ENCODE results near the gene PGAP1. TPM values are rescaled to one million over a fixed set of nuclear protein-coding genes. Genes with fewer than 3 reads are reported as not detected.

Gene PGAP1
- total RNA-seq, 1 donor from 2014 or later, result 12.0 TPM

DNA sequence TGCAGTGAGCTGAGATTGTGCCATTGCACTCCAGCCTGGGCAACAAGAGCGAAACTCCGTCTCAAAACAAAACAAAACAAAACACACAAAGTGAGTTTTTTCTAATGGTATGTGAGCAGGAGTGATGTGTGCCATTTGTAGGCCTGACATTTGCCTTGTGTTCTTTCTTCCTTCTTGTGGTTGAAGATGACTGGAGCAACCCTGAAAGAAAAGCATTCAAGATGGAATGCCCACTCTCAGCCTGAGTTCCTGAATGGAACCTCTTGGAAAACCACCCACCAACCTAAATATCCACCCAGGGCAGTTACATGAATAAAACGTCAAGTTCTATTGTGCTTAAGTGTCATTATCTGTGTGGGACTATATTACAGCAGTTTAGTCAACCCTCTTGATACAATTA lies 26.5 kb downstream of the PGAP1 start:
- TF ChIP-seq, protein P1, sequence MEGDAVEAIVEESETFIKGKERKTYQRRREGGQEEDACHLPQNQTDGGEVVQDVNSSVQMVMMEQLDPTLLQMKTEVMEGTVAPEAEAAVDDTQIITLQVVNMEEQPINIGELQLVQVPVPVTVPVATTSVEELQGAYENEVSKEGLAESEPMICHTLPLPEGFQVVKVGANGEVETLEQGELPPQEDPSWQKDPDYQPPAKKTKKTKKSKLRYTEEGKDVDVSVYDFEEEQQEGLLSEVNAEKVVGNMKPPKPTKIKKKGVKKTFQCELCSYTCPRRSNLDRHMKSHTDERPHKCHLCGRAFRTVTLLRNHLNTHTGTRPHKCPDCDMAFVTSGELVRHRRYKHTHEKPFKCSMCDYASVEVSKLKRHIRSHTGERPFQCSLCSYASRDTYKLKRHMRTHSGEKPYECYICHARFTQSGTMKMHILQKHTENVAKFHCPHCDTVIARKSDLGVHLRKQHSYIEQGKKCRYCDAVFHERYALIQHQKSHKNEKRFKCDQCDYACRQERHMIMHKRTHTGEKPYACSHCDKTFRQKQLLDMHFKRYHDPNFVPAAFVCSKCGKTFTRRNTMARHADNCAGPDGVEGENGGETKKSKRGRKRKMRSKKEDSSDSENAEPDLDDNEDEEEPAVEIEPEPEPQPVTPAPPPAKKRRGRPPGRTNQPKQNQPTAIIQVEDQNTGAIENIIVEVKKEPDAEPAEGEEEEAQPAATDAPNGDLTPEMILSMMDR (IDR thresholded peaks at IDR 0.05), result no peak
- Histone ChIP-seq H3K36me3 (peaks cover 17% of the 10 kb centered on the region), H3K27me3 (ENCODE audit: low read depth) (no peaks in the 10 kb centered on the region), H3K27ac (no peak overlapping the region), H3K4me3 (no peak overlapping the region), H3K4me1 (no peaks in the 10 kb centered on the region), H3K9me3 (no peaks in the 10 kb centered on the region)
- intact Hi-C loops (cut with DNase I), result no loop called here
- no peak for ATAC-seq
- no peak for DNase-seq

DNA sequence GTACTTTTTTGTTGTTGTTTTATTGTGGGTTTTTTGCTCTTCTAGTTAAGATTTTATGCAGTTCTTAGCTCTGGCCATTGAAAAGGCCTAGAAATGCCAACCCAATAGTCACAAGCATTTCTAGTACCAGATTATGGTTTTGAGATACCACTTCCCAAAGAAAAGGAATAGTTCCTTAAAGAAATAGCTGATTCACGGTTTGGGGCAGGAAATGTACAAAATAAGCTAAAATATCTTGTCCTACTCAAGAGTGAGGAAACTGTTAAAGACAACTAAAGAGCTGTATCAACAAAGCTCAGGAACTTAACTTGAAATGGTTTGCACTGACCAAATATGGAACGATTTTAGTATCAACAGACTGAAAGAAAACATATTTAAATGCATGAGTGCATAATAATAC lies 35.4 kb downstream of the PGAP1 start:
- DNase-seq, result no peak
- TF ChIP-seq, protein P1 (IDR thresholded peaks at IDR 0.05), result no peak
- ATAC-seq, result no peak

DNA sequence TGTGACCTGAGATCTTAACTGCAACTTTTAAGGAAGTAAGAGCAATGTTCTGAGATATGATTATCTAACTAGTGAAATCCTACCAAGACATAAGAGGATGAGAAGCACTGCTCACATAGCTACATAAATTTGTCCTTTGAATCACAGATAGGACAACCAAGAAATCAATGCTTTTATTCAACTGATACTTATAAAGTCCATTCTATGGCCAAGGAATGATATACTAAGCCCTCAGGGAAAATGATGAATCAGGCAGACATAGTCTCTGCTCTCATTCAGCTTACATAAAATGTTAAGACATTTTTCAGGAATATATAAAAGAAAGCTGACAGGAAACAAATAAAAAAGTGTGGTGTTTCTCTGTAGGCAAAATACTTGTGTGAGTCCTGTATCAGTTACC lies 39.1 kb downstream of the PGAP1 start:
- DNase-seq (no peak), ATAC-seq (no peak)
- no peaks in the 10 kb centered on the region for H3K9me3 ChIP-seq
- H3K36me3 ChIP-seq, result peaks cover 8% of the 10 kb centered on the region
- H3K27ac ChIP-seq, result no peak overlapping the region
- TF ChIP-seq, protein P1 (IDR thresholded peaks at IDR 0.05), result no peak
- no peaks in the 10 kb centered on the region for H3K4me1 ChIP-seq
- H3K27me3 ChIP-seq (ENCODE audit: low read depth), result no peaks in the 10 kb centered on the region
- H3K4me3 ChIP-seq, result no peak overlapping the region
- intact Hi-C loops (cut with DNase I), result no loop called here

More for the DNA sequence above, 35.4 kb downstream of the PGAP1 start:
- no peak overlapping the region for H3K4me3 ChIP-seq
- H3K27me3 ChIP-seq (ENCODE audit: low read depth), result no peaks in the 10 kb centered on the region
- H3K4me1 ChIP-seq, result no peaks in the 10 kb centered on the region
- H3K27ac ChIP-seq, result no peak overlapping the region
- intact Hi-C loops (cut with DNase I), result no loop called here
- peaks cover 8% of the 10 kb centered on the region for H3K36me3 ChIP-seq
- H3K9me3 ChIP-seq, result no peaks in the 10 kb centered on the region

DNA sequence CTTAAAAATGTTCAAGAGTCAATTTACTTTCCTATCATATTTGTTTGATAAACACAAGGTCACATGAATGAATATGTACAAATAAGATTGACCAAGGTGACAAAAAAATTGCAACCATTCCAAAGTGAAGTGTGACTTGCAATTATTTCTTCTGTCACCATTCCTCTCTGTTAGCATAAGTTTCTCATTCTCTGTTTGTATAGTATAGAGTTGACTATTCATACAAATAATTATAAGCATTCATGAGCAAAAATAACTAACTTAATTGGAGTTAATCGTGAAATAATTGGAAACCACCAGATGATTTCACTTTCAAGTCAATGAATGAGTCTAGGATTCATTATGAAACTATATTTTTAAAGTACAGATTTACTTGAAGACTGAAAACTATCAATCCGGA lies 42.1 kb downstream of the PGAP1 start:
- H3K4me3 ChIP-seq, result no peak overlapping the region
- no peaks in the 10 kb centered on the region for H3K9me3 ChIP-seq
- TF ChIP-seq, protein P1 (IDR thresholded peaks at IDR 0.05), result no peak
- no peaks in the 10 kb centered on the region for H3K4me1 ChIP-seq
- ATAC-seq, result no peak
- no peak for DNase-seq
- peaks cover 14% of the 10 kb centered on the region for H3K36me3 ChIP-seq
- no peaks in the 10 kb centered on the region for H3K27me3 ChIP-seq (ENCODE audit: low read depth)
- intact Hi-C loops (cut with DNase I), result no loop called here
- no peak overlapping the region for H3K27ac ChIP-seq

DNA sequence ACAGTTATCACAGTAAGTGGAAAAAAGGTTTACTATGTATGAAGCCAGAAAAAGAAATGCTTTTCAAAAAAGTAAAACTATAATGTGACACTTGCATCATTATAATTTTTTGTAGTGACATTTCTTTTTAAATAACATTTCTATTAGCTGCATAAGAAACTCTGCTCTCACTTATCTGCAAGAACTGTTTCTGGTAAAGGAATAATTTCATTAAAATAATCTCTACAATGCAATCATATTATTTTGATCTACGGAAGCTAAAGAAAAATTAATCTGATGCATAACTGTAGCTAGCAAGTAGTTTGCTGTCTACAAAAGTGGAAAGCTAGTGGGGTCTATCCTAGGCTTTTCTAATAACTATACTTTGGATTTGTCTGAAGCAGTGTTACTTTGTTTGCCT lies 50.1 kb downstream of the PGAP1 start:
- Histone ChIP-seq H3K9me3 (no peaks in the 10 kb centered on the region), H3K4me3 (no peak overlapping the region), H3K27ac (no peak overlapping the region), H3K27me3 (ENCODE audit: low read depth) (no peaks in the 10 kb centered on the region), H3K4me1 (no peaks in the 10 kb centered on the region), H3K36me3 (peaks cover 37% of the 10 kb centered on the region)
- DNase-seq, result no peak
- TF ChIP-seq, protein P1 (IDR thresholded peaks at IDR 0.05), result no peak
- intact Hi-C loops (cut with DNase I), result no loop called here
- no peak for ATAC-seq

DNA sequence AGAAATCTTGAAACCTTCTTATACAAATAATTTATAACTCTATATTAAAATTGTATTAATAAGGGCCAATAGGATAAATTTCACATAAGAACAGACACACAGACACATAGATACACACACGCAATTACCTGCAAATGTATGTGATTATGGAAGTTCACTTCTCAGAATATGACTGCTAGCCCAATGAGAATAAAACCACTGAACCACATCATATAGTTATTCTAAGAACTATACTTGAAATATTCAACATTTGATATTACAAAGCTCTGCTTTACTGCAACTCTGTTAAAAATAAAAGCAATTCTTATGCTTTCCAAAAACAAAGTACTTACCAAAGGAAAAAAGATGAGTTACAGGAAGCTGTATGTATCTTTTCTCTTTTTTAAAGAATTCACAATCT lies 51.1 kb downstream of the PGAP1 start:
- intact Hi-C loops (cut with DNase I), result no loop called here
- Histone ChIP-seq H3K9me3 (no peaks in the 10 kb centered on the region), H3K36me3 (peaks cover 37% of the 10 kb centered on the region)

More for the DNA sequence above, 51.1 kb downstream of the PGAP1 start:
- Histone ChIP-seq H3K4me1 (no peaks in the 10 kb centered on the region), H3K27ac (no peak overlapping the region), H3K4me3 (no peak overlapping the region), H3K27me3 (ENCODE audit: low read depth) (no peaks in the 10 kb centered on the region)
- TF ChIP-seq, protein P1 (IDR thresholded peaks at IDR 0.05), result no peak
- no peak for ATAC-seq
- no peak for DNase-seq

Data from lower lobe of right lung (tissue), 2 donors.